Upper lobe of left lung (tissue), 6 donors: ENCODE results near the gene CYFIP1. TPM values are rescaled to one million over a fixed set of nuclear protein-coding genes. Genes with fewer than 3 reads are reported as not detected.

Source experiments
- ATAC-seq, 2 donors: fragments of 200-7000 bp; cut with Tn5 transposase; one replicate each; pipeline ENCODE4 v1.9.1; 2022; ENCODE audit warnings: mild to moderate bottlenecking in 2 of 2, moderate library complexity in 2 of 2; ENCODE audit not compliant: low FRiP score in 2 of 2
- DNase-seq, 2 donors: peaks; one replicate each; pipeline ENCODE4 v3.0.0-alpha.2; 2019 to 2020
- H3K27ac ChIP-seq, 4 donors: fragments of 200-600 bp; sonication (generic); one replicate each; pipeline ENCODE4 v1.5.1; 2016 to 2019
- H3K27me3 ChIP-seq, 4 donors: fragments of 200-600 bp; sonication (generic); one replicate each; pipeline ENCODE4 v1.5.1; 2017 to 2019
- H3K36me3 ChIP-seq, 4 donors: fragments of 200-600 bp; sonication (generic); one replicate each; pipeline ENCODE4 v1.5.1; 2016 to 2019
- H3K4me1 ChIP-seq, 4 donors: fragments of 200-600 bp; sonication (generic); one replicate each; pipeline ENCODE4 v1.5.1; 2018 to 2019
- H3K4me3 ChIP-seq, 4 donors: fragments of 200-600 bp; sonication (generic); one replicate each; pipeline ENCODE4 v1.5.1; 2017 to 2019; ENCODE audit warnings: mild to moderate bottlenecking in 2 of 4, moderate library complexity in 1 of 4
- H3K9me3 ChIP-seq, 4 donors: fragments of 200-600 bp; sonication (generic); one replicate each; pipeline ENCODE4 v1.5.1; 2018 to 2019
- EP300 ChIP-seq, 4 donors: sonication (generic); formaldehyde crosslinking; IDR thresholded peaks; one replicate each; pipeline ENCODE4 v1.5.1; 2017; ENCODE audit warnings: antibody characterized with exemption in 4 of 4, control low read depth in 2 of 4
- POLR2A ChIP-seq, 4 donors: fragments of 450-650 bp; IDR thresholded peaks; one replicate each; pipeline ENCODE4 v1.5.1; 2016 to 2017; ENCODE audit warnings: antibody characterized with exemption in 4 of 4, mild to moderate bottlenecking in 2 of 4
- POLR2AphosphoS5 ChIP-seq, 2 donors: sonication (generic); formaldehyde crosslinking; IDR thresholded peaks; one replicate each; pipeline ENCODE4 v1.5.1; 2017; ENCODE audit warnings: antibody characterized with exemption in 2 of 2
- WGBS, 2 donors: methylation state at CpG; one replicate each; pipeline ENCODE4 v1.1.5; 2017 to 2018; 5-methylcytosine and 5-hydroxymethylcytosine counted together
- total RNA-seq, 6 donors: library from RNA; depleted of rRNA in 4 of 6; stranded (reverse); fragments of >200 nt in 4 of 6; gene quantifications; one replicate each; pipeline versions ENCODE4 v1.1.0 to v1.2.1, GENCODE V29; 2016 to 2021
- TF ChIP-seq, protein P1 (sequence below), 6 experiments: fragments of 450-650 bp in 4 of 6; fragments of 200-600 bp in 2 of 6; sonication (generic) in 2 of 6; IDR thresholded peaks; one replicate each; pipeline ENCODE4 v1.5.1; 2016 to 2019; ENCODE audit warnings: antibody characterized with exemption in 6 of 6
- donor health status: DM: no; HTN: no; CAD: no; lungs with moderate emphysema.
- donor health status: DM: no; HTN: yes; CAD: no; lungs with severe emphysema.

Gene CYFIP1
- total RNA-seq, 6 donors from 2014 or later = 100 to 171 (median 136) TPM

DNA sequence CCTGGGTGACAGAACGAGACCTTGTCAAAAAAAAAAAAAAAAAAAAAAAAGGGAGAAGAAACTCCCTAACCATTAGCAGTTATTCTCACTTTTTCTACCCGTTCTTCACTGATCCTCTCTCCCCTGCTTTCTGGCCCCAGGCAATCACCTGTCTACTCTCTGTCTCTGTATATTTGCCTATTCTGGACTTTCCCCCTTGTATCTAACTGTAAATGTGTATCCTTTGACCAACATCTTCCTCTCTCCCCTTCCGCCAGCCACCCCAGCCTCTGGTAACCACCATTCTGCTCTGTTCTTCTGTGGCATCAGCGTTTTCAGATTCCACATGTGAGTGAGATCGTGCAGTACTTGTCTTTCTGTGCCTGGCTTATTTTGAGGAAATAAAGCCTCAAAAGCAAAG is 6.9 kb downstream of the CYFIP1 start:
- no peak overlapping the region for H3K27ac ChIP-seq
- H3K27me3 ChIP-seq = no peaks in the 10 kb centered on the region
- no peak overlapping the region for H3K4me3 ChIP-seq
- ATAC-seq (peak in 1 of 2 donors; percentile 39), DNase-seq (no peak)
- 54 to 67% methylated on average over 5 of the region's 5 CpGs for WGBS, 2 donors
- no peaks in the 10 kb centered on the region for H3K9me3 ChIP-seq
- TF ChIP-seq POLR2A (IDR thresholded peaks at IDR 0.05) (no peak), EP300 (IDR thresholded peaks at IDR 0.05) (no peak), POLR2AphosphoS5 (IDR thresholded peaks at IDR 0.05) (no peak)
- TF ChIP-seq, protein P1, sequence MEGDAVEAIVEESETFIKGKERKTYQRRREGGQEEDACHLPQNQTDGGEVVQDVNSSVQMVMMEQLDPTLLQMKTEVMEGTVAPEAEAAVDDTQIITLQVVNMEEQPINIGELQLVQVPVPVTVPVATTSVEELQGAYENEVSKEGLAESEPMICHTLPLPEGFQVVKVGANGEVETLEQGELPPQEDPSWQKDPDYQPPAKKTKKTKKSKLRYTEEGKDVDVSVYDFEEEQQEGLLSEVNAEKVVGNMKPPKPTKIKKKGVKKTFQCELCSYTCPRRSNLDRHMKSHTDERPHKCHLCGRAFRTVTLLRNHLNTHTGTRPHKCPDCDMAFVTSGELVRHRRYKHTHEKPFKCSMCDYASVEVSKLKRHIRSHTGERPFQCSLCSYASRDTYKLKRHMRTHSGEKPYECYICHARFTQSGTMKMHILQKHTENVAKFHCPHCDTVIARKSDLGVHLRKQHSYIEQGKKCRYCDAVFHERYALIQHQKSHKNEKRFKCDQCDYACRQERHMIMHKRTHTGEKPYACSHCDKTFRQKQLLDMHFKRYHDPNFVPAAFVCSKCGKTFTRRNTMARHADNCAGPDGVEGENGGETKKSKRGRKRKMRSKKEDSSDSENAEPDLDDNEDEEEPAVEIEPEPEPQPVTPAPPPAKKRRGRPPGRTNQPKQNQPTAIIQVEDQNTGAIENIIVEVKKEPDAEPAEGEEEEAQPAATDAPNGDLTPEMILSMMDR (IDR thresholded peaks at IDR 0.05) = no peak
- H3K36me3 ChIP-seq = no peaks in the 10 kb centered on the region
- peaks cover 5 to 20% (median 16%) of the 10 kb centered on the region in 4 donors for H3K4me1 ChIP-seq

DNA sequence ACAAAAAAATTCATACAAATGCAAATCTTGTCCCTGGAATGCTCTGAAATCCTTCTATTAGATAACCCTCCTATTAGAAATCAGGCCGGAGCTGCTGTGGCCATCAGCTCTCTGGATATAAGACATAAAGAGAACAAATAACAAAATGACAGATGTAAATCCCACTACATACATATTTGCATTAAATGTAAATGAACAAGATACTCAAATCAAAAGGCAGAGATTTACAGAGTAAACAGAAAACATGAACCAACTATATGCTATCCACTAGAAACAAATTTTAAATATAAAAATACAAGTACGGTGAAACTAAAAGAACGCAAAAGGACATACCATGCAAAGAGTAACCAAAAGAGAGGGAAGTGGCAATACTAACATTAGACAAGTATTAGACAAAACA is 10.7 kb downstream of the CYFIP1 start:
- Histone ChIP-seq H3K36me3 (no peaks in the 10 kb centered on the region), H3K27ac (no peak overlapping the region), H3K27me3 (no peaks in the 10 kb centered on the region), H3K4me1 (peaks cover 11 to 29% (median 12%) of the 10 kb centered on the region in 4 donors), H3K9me3 (no peaks in the 10 kb centered on the region), H3K4me3 (no peak overlapping the region)
- TF ChIP-seq EP300 (IDR thresholded peaks at IDR 0.05) = no peak
- no peak for TF ChIP-seq POLR2A (IDR thresholded peaks at IDR 0.05)
- TF ChIP-seq POLR2AphosphoS5 (IDR thresholded peaks at IDR 0.05) = no peak
- DNase-seq (no peak), ATAC-seq (no peak)
- 96 to 99% methylated on average over 3 of the region's 3 CpGs for WGBS, 2 donors

DNA sequence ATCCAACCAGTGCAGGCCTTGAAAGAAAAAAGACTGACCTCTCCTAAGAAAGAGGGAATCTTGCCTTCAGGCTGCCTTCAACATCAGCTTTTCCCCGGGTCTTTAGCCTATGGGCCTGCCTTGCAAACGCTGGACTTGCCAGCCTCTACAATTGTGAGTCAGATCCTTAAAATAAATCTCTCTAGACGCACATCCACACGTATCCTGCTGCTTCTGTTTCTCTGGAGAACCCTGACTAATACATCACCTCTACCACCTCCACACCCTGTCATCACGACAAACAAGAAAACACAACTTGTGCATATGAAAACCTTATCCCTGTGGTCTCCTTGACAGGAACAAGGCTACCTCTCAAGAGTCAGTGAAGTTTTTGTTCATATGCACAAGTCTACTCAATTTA is 11.8 kb downstream of the CYFIP1 start:
- no peaks in the 10 kb centered on the region for H3K27me3 ChIP-seq
- ATAC-seq = no peak
- no peak for DNase-seq
- no peak overlapping the region for H3K4me3 ChIP-seq
- no peaks in the 10 kb centered on the region for H3K36me3 ChIP-seq
- H3K9me3 ChIP-seq = no peaks in the 10 kb centered on the region
- H3K27ac ChIP-seq = no peak overlapping the region
- TF ChIP-seq POLR2AphosphoS5 (IDR thresholded peaks at IDR 0.05) (no peak), EP300 (IDR thresholded peaks at IDR 0.05) (no peak), POLR2A (IDR thresholded peaks at IDR 0.05) (no peak)
- TF ChIP-seq, protein P1 (IDR thresholded peaks at IDR 0.05) = no peak
- 52 to 54% methylated on average over 5 of the region's 5 CpGs for WGBS, 2 donors
- H3K4me1 ChIP-seq = peaks cover 12 to 30% (median 18%) of the 10 kb centered on the region in 4 donors

DNA sequence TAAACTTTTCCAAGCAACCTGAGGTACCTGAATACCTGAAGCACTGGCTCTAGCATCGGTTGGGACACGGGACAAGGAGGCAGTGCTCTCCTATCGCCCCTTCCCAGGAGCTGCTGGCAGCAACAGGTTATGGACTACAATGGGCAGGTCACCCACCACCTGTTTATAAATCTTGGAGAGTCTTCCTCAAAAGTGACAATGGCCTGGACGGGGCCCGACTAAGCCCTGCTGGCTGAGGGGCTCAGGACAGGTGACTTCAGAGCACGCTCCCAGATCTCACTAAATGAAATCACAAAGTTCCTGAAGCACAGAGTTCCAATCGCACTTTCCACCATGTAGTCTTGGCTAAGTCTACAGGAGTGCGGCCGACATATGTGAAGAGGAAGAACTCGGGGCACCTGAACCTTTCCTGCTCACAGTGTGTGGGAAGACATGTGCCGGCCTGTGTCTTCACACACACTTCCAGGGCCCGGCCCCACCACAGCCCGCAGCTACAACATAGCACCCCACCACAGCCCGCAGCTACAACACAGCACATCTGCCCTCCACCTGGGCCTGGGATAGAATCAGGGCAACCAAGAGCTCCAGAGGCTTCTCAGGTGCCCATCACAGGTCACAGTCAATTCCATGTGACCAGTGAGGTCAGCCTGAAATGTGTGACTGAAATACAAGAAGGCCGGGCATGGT is 12.9 kb downstream of the CYFIP1 start:
- no peaks in the 10 kb centered on the region for H3K9me3 ChIP-seq
- no peak overlapping the region for H3K27ac ChIP-seq
- H3K36me3 ChIP-seq = no peaks in the 10 kb centered on the region
- 88 to 90% methylated on average over 10 to 15 of the region's 15 CpGs for WGBS, 2 donors
- no peaks in the 10 kb centered on the region for H3K27me3 ChIP-seq
- H3K4me1 ChIP-seq = peaks cover 23 to 40% (median 28%) of the 10 kb centered on the region in 4 donors
- H3K4me3 ChIP-seq = no peak overlapping the region
- no peak for ATAC-seq
- TF ChIP-seq POLR2A (IDR thresholded peaks at IDR 0.05) = no peak
- no peak for DNase-seq

DNA sequence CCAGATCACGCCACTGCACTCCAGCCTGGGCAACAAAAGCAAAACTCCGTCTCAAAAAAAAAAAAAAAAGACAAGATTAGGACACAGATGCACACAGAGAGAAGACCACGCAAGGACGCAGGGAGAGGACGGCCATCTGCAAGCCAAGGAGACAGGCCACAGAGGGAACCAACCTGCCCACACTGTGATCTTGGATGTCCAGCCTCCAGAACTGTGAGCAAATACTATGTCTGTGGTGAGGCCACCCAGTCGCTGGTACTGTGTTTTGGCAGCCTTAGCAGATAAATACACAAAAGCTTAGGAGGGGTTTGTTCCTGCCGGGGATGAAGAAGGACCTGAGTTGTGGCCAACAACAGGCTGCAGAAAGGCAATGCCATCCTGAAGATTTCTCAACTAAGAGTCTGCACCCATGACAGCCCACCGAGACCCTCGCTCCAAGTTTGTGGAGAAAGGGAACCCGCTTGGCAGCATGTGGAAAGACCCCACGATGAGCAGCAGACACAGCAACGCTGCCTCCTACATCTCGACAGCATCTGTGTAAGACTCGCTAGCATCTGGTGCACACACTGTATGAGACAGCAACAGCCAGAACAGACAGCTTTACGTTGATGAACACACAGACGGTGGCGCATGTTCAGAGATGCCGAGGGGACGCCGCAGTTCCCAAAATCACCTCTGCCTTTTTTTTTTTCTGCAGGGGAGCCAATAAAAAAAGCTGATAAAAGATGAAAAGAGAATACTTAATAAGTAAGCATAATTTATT is 13.7 kb downstream of the CYFIP1 start:
- DNase-seq = no peak
- no peak for ATAC-seq
- Histone ChIP-seq H3K9me3 (no peaks in the 10 kb centered on the region), H3K27me3 (no peaks in the 10 kb centered on the region), H3K36me3 (no peaks in the 10 kb centered on the region), H3K4me3 (no peak overlapping the region), H3K4me1 (peaks cover 29 to 47% (median 34%) of the 10 kb centered on the region in 4 donors), H3K27ac (no peak overlapping the region)
- WGBS, 2 donors = 79 to 86% methylated on average over 20 of the region's 20 CpGs
- TF ChIP-seq POLR2AphosphoS5 (IDR thresholded peaks at IDR 0.05) (no peak), POLR2A (IDR thresholded peaks at IDR 0.05) (no peak), EP300 (IDR thresholded peaks at IDR 0.05) (no peak)
- TF ChIP-seq, protein P1 (IDR thresholded peaks at IDR 0.05) = no peak
